Mesothelial cell of epicardium (in vitro differentiated cells): ENCODE data around the gene SPACA9. TPM values are rescaled to one million over a fixed set of nuclear protein-coding genes. Genes with fewer than 3 reads are reported as not detected.

Experiments
- DNase-seq, 2 experiments: peaks; one replicate each; pipeline ENCODE4 v3.0.0; 2021; ENCODE audit warnings: low spot score in 2 of 2; ENCODE audit not compliant: unreplicated experiment in 2 of 2
- H3K27ac Mint-ChIP-seq: 2 replicates; pipeline ENCODE4 v1.8.0; 2021; ENCODE audit warnings: mixed read lengths
- H3K27me3 Mint-ChIP-seq: 2 replicates; pipeline ENCODE4 v1.8.0; 2021; ENCODE audit warnings: low read depth, mixed read lengths
- H3K36me3 Mint-ChIP-seq: 2 replicates; pipeline ENCODE4 v1.8.0; 2021; ENCODE audit warnings: mixed read lengths
- H3K4me1 Mint-ChIP-seq: 2 replicates; pipeline ENCODE4 v1.8.0; 2021; ENCODE audit warnings: mixed read lengths
- H3K4me3 Mint-ChIP-seq: 2 replicates; pipeline ENCODE4 v1.8.0; 2021; ENCODE audit warnings: mild to moderate bottlenecking, moderate library complexity, mixed read lengths
- H3K9me3 Mint-ChIP-seq: 2 replicates; pipeline ENCODE4 v1.8.0; 2021; ENCODE audit warnings: mixed read lengths
- total RNA-seq: library from RNA; stranded (reverse); gene quantifications from 3 replicates; pipeline ENCODE4 v1.2.1, GENCODE V29; 2021
- TF ChIP-seq, protein P1 (sequence below): fragments of 200-600 bp; sonication (generic); IDR thresholded peaks from one replicate; pipeline ENCODE4 v1.5.0; 2021; ENCODE audit warnings: antibody characterized with exemption; ENCODE audit not compliant: unreplicated experiment

SPACA9 gene
- total RNA-seq, 1 donor from 2014 or later, result 5.7 TPM

- no peaks in the 10 kb centered on the region for H3K9me3 Mint-ChIP-seq
- TF ChIP-seq, protein P1, sequence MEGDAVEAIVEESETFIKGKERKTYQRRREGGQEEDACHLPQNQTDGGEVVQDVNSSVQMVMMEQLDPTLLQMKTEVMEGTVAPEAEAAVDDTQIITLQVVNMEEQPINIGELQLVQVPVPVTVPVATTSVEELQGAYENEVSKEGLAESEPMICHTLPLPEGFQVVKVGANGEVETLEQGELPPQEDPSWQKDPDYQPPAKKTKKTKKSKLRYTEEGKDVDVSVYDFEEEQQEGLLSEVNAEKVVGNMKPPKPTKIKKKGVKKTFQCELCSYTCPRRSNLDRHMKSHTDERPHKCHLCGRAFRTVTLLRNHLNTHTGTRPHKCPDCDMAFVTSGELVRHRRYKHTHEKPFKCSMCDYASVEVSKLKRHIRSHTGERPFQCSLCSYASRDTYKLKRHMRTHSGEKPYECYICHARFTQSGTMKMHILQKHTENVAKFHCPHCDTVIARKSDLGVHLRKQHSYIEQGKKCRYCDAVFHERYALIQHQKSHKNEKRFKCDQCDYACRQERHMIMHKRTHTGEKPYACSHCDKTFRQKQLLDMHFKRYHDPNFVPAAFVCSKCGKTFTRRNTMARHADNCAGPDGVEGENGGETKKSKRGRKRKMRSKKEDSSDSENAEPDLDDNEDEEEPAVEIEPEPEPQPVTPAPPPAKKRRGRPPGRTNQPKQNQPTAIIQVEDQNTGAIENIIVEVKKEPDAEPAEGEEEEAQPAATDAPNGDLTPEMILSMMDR, result no peak
- H3K27me3 Mint-ChIP-seq, result no peaks in the 10 kb centered on the region
These were observed 58.8 kb downstream of the SPACA9 start for GRCh38 chr9:132937463-132937901.

GRCh38 chr9:132939169-132939568 is 60.5 kb downstream of the SPACA9 start:
- TF ChIP-seq, protein P1, result no peak
- Mint-ChIP-seq H3K27ac (no peak overlapping the region), H3K9me3 (no peaks in the 10 kb centered on the region), H3K27me3 (no peaks in the 10 kb centered on the region), H3K36me3 (no peaks in the 10 kb centered on the region), H3K4me1 (peaks cover 19% of the 10 kb centered on the region), H3K4me3 (no peak overlapping the region)
- DNase-seq, result no peak

More at GRCh38 chr9:132937463-132937901, 58.8 kb downstream of the SPACA9 start:
- Mint-ChIP-seq H3K36me3 (peaks cover 10% of the 10 kb centered on the region), H3K27ac (no peak overlapping the region), H3K4me1 (peaks cover 5% of the 10 kb centered on the region), H3K4me3 (no peak overlapping the region)
- no peak for DNase-seq

Other genes starting within 250 kb of the SPACA9 start
- gene DDX31, start 208.9 kb upstream of the SPACA9 start, total RNA-seq, result 21.1 to 23.1 TPM (median 22.9 TPM) in 3 replicates
- gene GTF3C4, start 208.4 kb upstream of the SPACA9 start, total RNA-seq, result 26.6 to 27.9 TPM (median 27.0 TPM) in 3 replicates
- gene AK8, start 614 bp upstream of the SPACA9 start, total RNA-seq, result 1.5 to 2.1 TPM (median 2.0 TPM) in 3 replicates
- gene TSC1, start 65.7 kb downstream of the SPACA9 start, total RNA-seq, result 65.1 to 68.5 TPM (median 67.6 TPM) in 3 replicates
- not detected in 3 replicates for gene GFI1B, start 99.8 kb downstream of the SPACA9 start, total RNA-seq
- gene GTF3C5, start 152.1 kb downstream of the SPACA9 start, total RNA-seq, result 80.0 to 85.3 TPM (median 80.2 TPM) in 3 replicates
- 4.3 to 5.0 TPM (median 4.6 TPM) in 3 replicates for gene CEL, start 183.1 kb downstream of the SPACA9 start, total RNA-seq
- gene RALGDS, start 242.3 kb downstream of the SPACA9 start, total RNA-seq, result 78.9 to 83.5 TPM (median 82.9 TPM) in 3 replicates